IgD-negative memory B cell (primary cell): ENCODE data around the gene XPO5. TPM values are rescaled to one million over a fixed set of nuclear protein-coding genes. Genes with fewer than 3 reads are reported as not detected.
"Not testable (repeated sequence)": the region's sequence is repeated elsewhere in the genome, so short reads cannot be mapped to it uniquely, and the experiment has no call there.

Experiments
- H3K27ac Mint-ChIP-seq, 3 donors: one replicate each; pipeline ENCODE4 v1.8.0; 2020 to 2022; ENCODE audit warnings: mild to moderate bottlenecking in 3 of 3, mixed read lengths in 3 of 3, moderate library complexity in 1 of 3
- H3K27me3 Mint-ChIP-seq: one replicate; pipeline ENCODE4 v1.8.0; 2021; ENCODE audit warnings: mixed read lengths
- H3K36me3 Mint-ChIP-seq: one replicate; pipeline ENCODE4 v1.8.0; 2020; ENCODE audit warnings: mild to moderate bottlenecking, mixed read lengths
- H3K4me1 Mint-ChIP-seq, 3 donors: one replicate each; pipeline ENCODE4 v1.8.0; 2020 to 2022; ENCODE audit warnings: mixed read lengths in 3 of 3, mild to moderate bottlenecking in 1 of 3
- H3K4me3 Mint-ChIP-seq, 4 donors: one replicate each; pipeline ENCODE4 v1.8.0; 2020 to 2022; ENCODE audit warnings: mild to moderate bottlenecking in 4 of 4, mixed read lengths in 4 of 4, moderate library complexity in 3 of 4
- H3K9me3 Mint-ChIP-seq, 3 donors: one replicate each; pipeline ENCODE4 v1.8.0; 2020 to 2021; ENCODE audit warnings: mixed read lengths in 3 of 3, mild to moderate bottlenecking in 1 of 3
- polyA plus RNA-seq: library from polyadenylated mRNA; unstranded; fragments of 300-500 nt; fragmentation: Illumina TruSeq; gene quantifications from one replicate; pipeline ENCODE4 v1.2.3, GENCODE V29; 2021

Gene XPO5
- polyA plus RNA-seq, 1 donor from 2014 or later = 7.7 TPM

DNA sequence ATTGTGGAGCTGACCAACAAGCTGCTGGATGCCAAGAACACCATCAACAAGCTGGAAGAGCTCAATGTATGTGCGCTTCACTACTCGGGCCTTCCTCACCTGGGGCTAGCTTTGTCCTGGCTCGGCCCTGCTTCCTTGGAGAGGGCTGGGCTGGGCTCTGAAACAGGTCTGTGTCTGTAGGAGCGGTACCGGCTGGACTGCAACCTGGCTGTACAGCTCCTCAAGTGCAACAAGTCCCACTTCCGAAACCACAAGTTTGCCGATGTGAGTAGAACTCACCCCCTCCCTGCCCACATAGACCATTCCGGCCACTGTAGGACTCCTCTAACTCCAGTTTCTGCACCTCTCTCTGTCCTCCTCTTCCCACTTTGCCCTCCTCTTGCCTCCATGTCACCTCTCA, 72.4 kb downstream of the XPO5 start:
- Mint-ChIP-seq H3K4me1 (peaks cover 0 to 3% (median 2%) of the 10 kb centered on the region in 3 donors), H3K27me3 (peaks cover 5% of the 10 kb centered on the region), H3K4me3 (peak overlapping the region in 1 of 4 donors; percentile 58), H3K9me3 (no peaks in the 10 kb centered on the region), H3K36me3 (peaks cover 1% of the 10 kb centered on the region), H3K27ac (peak overlapping the region in 2 of 3 donors; percentile 3 to 24)

DNA sequence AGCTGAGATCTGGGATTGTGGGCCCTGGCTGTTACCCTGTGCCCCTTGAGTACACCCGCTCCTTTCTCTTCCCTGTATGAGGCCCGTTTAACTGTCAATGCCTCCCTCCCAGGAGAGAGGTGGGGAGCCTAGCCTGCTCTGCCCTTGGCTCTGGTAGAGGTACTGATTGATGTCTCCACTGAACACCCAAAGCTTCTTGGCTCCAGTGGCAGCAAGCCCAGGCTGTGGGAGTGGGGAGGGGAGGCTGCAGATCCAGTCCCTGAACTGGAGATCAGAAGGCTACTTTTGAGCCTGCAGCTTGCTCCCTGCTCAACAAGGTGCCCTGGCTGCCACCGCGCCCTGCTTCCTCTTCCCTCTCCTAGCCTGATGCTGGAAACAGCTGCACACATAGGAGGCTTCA, 73.2 kb downstream of the XPO5 start:
- Mint-ChIP-seq H3K27me3 (peaks cover 1% of the 10 kb centered on the region), H3K4me3 (no peak overlapping the region), H3K9me3 (no peaks in the 10 kb centered on the region), H3K36me3 (peaks cover 1% of the 10 kb centered on the region), H3K4me1 (peaks cover 0 to 3% (median 2%) of the 10 kb centered on the region in 3 donors), H3K27ac (no peak overlapping the region)

DNA sequence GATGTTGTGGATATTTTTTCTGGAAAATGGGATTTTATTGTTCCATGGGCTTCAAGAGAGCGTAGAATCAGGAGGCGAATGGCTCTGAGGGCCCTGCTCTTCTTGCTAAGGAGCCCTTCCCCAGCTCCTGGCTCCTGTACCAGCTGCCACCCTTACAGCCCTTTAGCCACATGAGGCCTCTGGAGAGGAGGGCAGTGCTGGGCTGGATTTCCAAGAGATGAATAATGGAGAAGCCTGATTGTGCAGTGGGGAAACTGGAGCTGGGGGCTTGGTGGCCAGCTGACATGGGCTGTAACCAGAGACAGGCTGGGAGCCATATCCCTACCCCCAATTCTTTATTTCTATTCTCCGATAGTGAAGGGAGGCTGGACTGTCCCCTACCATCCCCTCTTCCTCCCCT, 74.9 kb downstream of the XPO5 start:
- Mint-ChIP-seq H3K4me1 (no peaks in the 10 kb centered on the region), H3K4me3 (no peak overlapping the region), H3K27me3 (no peaks in the 10 kb centered on the region), H3K9me3 (no peaks in the 10 kb centered on the region), H3K27ac (no peak overlapping the region), H3K36me3 (peaks cover 1% of the 10 kb centered on the region)

GRCh38 chr6:43499028-43499815, 76.6 kb downstream of the XPO5 start:
- peaks cover 0 to 3% (median 2%) of the 10 kb centered on the region in 3 donors for H3K4me1 Mint-ChIP-seq
- no peaks in the 10 kb centered on the region for H3K27me3 Mint-ChIP-seq
- peaks cover 1% of the 10 kb centered on the region for H3K36me3 Mint-ChIP-seq
- peak overlapping the region in 1 of 4 donors; percentile 49 for H3K4me3 Mint-ChIP-seq
- no peak overlapping the region for H3K27ac Mint-ChIP-seq
- no peaks in the 10 kb centered on the region for H3K9me3 Mint-ChIP-seq

DNA sequence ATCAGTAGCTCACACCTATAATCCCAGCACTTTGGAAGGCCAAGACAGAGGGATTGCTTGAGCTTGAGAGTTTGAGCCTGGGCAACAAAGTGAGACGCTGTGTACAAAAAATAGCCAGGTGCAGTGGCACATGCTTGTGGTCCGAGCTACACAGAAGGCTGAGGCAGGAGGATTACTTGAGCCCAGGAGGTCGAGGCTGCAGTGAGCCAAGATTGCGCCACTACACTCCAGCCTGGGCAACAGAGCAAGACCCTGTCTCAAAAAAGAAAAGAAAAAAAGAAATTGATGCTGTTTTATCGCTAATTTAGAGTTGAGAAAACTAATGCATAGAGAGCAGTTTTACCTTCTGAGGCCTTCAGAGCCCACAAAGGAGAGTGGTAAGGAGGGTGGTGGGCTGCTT, 77.5 kb downstream of the XPO5 start:
- not testable (repeated sequence) for H3K4me1 Mint-ChIP-seq, H3K36me3 Mint-ChIP-seq

DNA sequence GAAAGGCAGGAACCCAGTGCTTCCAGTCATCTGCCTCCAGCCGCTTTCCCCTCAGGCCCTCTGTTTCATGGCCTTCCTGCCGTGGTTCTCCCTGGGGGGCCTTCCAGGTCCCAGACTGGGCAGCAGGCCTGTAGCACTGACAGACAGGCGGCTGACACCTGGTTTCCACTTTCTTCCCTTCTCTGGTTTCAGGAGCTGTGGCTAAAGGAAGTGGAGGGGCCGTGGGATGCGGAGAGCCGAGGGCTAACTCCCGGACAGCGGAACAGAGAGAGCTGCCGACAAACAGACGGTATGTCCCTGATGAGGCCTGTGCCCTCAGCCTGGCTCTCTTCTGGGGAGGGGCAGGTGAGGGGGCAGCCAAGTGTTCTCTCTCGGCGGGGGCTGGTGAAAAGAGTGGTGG, 78.1 kb downstream of the XPO5 start:
- H3K27me3 Mint-ChIP-seq = no peaks in the 10 kb centered on the region
- peaks cover 0 to 3% (median 2%) of the 10 kb centered on the region in 3 donors for H3K4me1 Mint-ChIP-seq
- no peak overlapping the region for H3K4me3 Mint-ChIP-seq
- peaks cover 1% of the 10 kb centered on the region for H3K36me3 Mint-ChIP-seq
- H3K27ac Mint-ChIP-seq = no peak overlapping the region
- H3K9me3 Mint-ChIP-seq = no peaks in the 10 kb centered on the region

More for the DNA sequence above, 77.5 kb downstream of the XPO5 start:
- H3K27ac Mint-ChIP-seq, H3K9me3 Mint-ChIP-seq, H3K4me3 Mint-ChIP-seq, H3K27me3 Mint-ChIP-seq: not testable (repeated sequence)

DNA sequence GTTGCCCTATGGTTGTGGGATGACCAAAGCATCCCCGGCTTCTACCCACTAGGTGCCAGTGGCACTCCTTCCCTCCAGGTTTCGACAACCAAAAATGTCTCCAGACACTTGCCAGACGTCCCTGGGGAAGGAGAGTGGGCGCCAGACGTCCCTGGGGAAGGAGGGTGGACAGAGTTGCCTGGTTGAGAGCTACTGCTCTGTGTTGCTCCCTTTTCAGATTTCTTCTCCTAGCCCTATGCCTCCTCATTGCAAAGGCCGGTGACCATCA, 78.8 kb downstream of the XPO5 start:
- H3K27ac Mint-ChIP-seq = peak overlapping the region in 1 of 3 donors; percentile 39
- peaks cover 1% of the 10 kb centered on the region for H3K36me3 Mint-ChIP-seq
- H3K9me3 Mint-ChIP-seq = no peaks in the 10 kb centered on the region
- H3K4me3 Mint-ChIP-seq = no peak overlapping the region
- peaks cover 0 to 5% (median 3%) of the 10 kb centered on the region in 3 donors for H3K4me1 Mint-ChIP-seq
- H3K27me3 Mint-ChIP-seq = no peaks in the 10 kb centered on the region

GRCh38 chr6:43496370-43497128, 79.3 kb downstream of the XPO5 start:
- Mint-ChIP-seq H3K4me1 (peaks cover 0 to 5% (median 3%) of the 10 kb centered on the region in 3 donors), H3K27me3 (no peaks in the 10 kb centered on the region), H3K4me3 (no peak overlapping the region), H3K9me3 (no peaks in the 10 kb centered on the region), H3K36me3 (peaks cover 1% of the 10 kb centered on the region), H3K27ac (no peak overlapping the region)

DNA sequence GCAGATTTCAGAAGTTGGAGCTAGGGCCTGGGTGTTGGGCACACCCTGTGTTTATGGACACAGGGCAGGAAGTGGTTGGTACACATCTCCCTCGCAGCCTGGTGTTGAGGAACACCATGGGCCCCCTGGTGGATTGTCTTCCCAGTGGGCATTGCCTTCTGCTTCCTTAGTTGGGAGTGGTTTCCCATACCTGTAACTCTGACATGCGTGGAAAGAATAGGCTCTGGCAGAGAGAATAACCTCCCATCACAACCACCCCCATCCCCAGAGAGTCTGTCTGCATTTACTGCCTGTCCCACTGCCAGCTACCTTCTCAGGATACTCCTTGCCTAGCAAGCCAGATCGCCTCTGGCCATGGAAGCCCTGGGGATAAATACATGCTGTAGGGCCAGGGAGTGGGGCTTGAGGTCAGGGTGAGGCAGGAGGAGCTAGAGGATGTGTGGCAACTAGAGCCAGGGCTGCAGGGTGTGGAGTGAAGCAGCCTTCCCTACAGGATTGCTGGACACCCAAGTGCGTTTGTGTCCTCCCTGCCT, 80.4 kb downstream of the XPO5 start:
- H3K9me3 Mint-ChIP-seq = no peaks in the 10 kb centered on the region
- peak overlapping the region in 1 of 3 donors; percentile 16 for H3K27ac Mint-ChIP-seq
- H3K4me3 Mint-ChIP-seq = no peak overlapping the region
- peaks cover 0 to 5% (median 3%) of the 10 kb centered on the region in 3 donors for H3K4me1 Mint-ChIP-seq
- no peaks in the 10 kb centered on the region for H3K27me3 Mint-ChIP-seq
- no peaks in the 10 kb centered on the region for H3K36me3 Mint-ChIP-seq

DNA sequence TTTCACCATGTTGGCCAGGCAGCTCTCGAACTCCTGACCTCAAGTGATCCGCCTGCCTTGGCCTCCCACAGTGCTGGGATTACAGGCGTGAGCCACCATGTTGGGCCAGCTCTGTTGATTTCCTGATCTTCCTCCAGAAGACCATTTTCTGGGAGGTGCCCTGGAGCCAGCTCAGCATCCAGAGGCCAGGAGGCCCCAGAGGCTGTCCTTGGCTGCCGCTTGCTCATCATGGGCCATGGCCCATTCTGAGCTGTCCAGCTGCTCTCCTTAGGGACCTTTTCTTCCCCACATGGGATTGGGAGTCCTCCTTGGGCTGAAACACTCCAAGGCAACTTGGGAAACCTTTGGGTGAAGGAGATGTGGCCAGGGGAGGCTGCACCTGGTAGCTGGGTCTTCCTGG, 81.1 kb downstream of the XPO5 start:
- Mint-ChIP-seq H3K4me1 (peaks cover 0 to 5% (median 5%) of the 10 kb centered on the region in 3 donors), H3K27ac (peak overlapping the region in 1 of 3 donors; percentile 16), H3K4me3 (no peak overlapping the region)

GRCh38 chr6:43494321-43494720, 81.5 kb downstream of the XPO5 start:
- Mint-ChIP-seq H3K4me1 (peaks cover 0 to 5% (median 5%) of the 10 kb centered on the region in 3 donors), H3K4me3 (no peak overlapping the region), H3K27me3 (no peaks in the 10 kb centered on the region), H3K9me3 (no peaks in the 10 kb centered on the region), H3K27ac (no peak overlapping the region), H3K36me3 (no peaks in the 10 kb centered on the region)

More for the DNA sequence above, 81.1 kb downstream of the XPO5 start:
- Mint-ChIP-seq H3K9me3 (no peaks in the 10 kb centered on the region), H3K27me3 (no peaks in the 10 kb centered on the region), H3K36me3 (no peaks in the 10 kb centered on the region)

DNA sequence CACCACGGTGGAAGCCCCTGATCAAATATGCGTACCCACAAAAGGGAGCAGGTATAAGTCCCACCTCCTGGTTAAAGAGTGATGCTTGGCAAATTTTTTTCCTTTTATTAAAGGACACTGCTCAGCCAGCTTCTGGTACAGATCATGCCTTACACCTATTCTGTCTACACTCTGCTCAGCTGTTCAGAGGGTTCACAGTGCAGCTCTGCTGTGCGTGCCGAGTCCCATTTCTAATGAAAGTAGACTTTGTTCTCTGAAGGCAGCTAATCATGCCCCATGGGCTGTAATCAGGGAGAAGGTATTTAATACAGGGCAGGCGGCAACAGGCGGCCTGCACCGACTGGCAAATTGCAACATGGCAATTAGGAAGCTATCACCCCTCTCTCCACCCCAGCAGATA, 82.0 kb downstream of the XPO5 start:
- Mint-ChIP-seq H3K4me1 (peaks cover 0 to 8% (median 5%) of the 10 kb centered on the region in 3 donors), H3K27me3 (no peaks in the 10 kb centered on the region), H3K9me3 (no peaks in the 10 kb centered on the region), H3K4me3 (no peak overlapping the region), H3K36me3 (peaks cover 3% of the 10 kb centered on the region), H3K27ac (no peak overlapping the region)

DNA sequence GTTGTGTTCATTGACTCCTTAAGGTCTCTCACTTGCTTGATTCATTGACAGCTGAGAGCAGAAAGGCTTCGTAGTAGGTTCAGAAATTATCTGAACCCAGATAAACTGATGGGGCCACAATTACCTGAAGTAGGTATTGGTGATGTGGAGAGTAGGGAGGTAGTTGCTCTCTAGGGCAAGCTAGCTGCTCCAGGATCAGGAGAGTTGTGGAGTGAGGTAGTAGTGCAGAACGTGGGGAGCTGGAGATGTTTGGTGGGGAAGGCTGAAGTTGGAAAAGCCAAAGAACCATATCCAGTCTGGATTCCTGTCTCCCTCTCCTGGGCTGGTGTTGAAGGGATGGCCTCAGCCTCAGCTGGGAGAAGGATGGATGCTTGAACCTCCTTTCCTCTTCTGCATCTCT, 82.6 kb downstream of the XPO5 start:
- no peak overlapping the region for H3K4me3 Mint-ChIP-seq
- peak overlapping the region in 1 of 3 donors; percentile 59 for H3K27ac Mint-ChIP-seq
- H3K36me3 Mint-ChIP-seq = peaks cover 4% of the 10 kb centered on the region
- no peaks in the 10 kb centered on the region for H3K27me3 Mint-ChIP-seq
- peaks cover 0 to 8% (median 5%) of the 10 kb centered on the region in 3 donors for H3K4me1 Mint-ChIP-seq
- H3K9me3 Mint-ChIP-seq = no peaks in the 10 kb centered on the region

DNA sequence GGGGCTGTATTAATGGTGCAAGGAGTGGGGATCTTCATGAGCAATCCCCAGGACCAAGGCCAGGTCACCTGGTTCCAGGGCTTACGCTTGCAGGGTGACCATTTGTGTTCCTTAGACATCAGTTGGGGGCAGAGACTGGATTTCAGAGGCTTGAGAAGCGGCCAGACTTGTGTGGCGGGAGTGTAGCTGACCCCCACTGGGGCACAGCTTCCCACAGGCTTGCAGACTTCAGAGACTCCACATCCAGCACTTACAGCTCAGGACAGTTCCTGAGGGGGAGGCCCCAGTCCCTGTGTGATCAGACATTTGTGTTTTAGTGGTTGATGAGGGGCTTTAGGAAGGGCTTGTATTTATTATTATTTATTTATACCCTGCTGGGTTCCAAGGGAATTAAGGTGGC, 83.2 kb downstream of the XPO5 start:
- no peaks in the 10 kb centered on the region for H3K9me3 Mint-ChIP-seq

More for the DNA sequence above, 83.2 kb downstream of the XPO5 start:
- Mint-ChIP-seq H3K27me3 (no peaks in the 10 kb centered on the region), H3K36me3 (peaks cover 4% of the 10 kb centered on the region), H3K4me1 (peaks cover 0 to 9% (median 5%) of the 10 kb centered on the region in 3 donors), H3K4me3 (no peak overlapping the region), H3K27ac (no peak overlapping the region)
